H7 (cell line): ENCODE measurements around the gene IGF1R. TPM values are rescaled to one million over a fixed set of nuclear protein-coding genes. Genes with fewer than 3 reads are reported as not detected.
A peak's percentile ranks its signal among the peaks of the same experiment; 100 is the strongest.

Experiments
- DNase-seq: peaks from one replicate; pipeline ENCODE4 v3.0.0; 2012
- H3K27me3 ChIP-seq: 2 replicates; pipeline ENCODE4 v1.6.0; 2011; ENCODE audit warnings: mild to moderate bottlenecking, low read length; ENCODE audit not compliant: control insufficient read depth, insufficient read depth
- H3K36me3 ChIP-seq: replicated peaks from 2 replicates; pipeline ENCODE4 v1.5.1; 2011; ENCODE audit warnings: low read length; ENCODE audit not compliant: control insufficient read depth, insufficient read depth
- H3K4me3 ChIP-seq: 2 replicates; pipeline ENCODE4 v1.5.1; 2011; ENCODE audit warnings: low read depth, mild to moderate bottlenecking, control low read depth, low read length, moderate library complexity; ENCODE audit not compliant: insufficient read depth
- total RNA-seq: library from RNA; depleted of rRNA; stranded (reverse); fragments of >200 nt; shearing (Covaris generic); gene quantifications from 2 replicates; pipeline ENCODE4 v1.2.3, GENCODE V29; 2014

Gene IGF1R
- total RNA-seq, 1 experiment from 2014 or later: 33.0 TPM

GRCh38 chr15:98809273-98809672 lies 160.9 kb downstream of the IGF1R start:
- no peak overlapping the region for H3K4me3 ChIP-seq
- H3K27me3 ChIP-seq: no peaks in the 10 kb centered on the region
- no peak for DNase-seq
- H3K36me3 ChIP-seq: no peaks in the 10 kb centered on the region

GRCh38 chr15:98812716-98813446 lies 164.5 kb downstream of the IGF1R start:
- Histone ChIP-seq H3K4me3 (no peak overlapping the region), H3K36me3 (no peaks in the 10 kb centered on the region), H3K27me3 (no peaks in the 10 kb centered on the region)
- peak; percentile 47 for DNase-seq

GRCh38 chr15:98813951-98814350 lies 165.6 kb downstream of the IGF1R start:
- no peak for DNase-seq
- Histone ChIP-seq H3K4me3 (no peak overlapping the region), H3K27me3 (no peaks in the 10 kb centered on the region), H3K36me3 (no peaks in the 10 kb centered on the region)

DNA sequence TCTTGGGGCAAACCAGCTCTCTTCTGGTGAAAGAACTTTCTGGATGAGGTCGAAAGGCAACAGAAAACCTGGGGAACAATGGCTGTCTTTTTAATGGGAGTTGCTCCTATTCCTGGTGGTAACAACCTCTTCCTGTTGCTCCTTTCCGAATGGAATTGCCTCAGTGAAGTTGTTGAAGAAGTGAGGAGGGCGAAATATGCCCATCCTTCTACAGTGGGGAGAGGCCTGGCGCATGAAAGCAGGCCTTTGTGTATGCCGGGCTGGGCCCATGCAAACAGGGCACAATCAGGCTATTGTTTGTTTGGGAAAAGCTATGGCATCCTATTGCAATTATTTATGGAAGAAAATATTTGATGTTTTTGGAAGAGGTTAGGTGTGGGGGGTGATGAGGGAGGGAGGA lies 166.9 kb downstream of the IGF1R start:
- Histone ChIP-seq H3K4me3 (no peak overlapping the region), H3K36me3 (no peaks in the 10 kb centered on the region), H3K27me3 (no peaks in the 10 kb centered on the region)
- DNase-seq: no peak

DNA sequence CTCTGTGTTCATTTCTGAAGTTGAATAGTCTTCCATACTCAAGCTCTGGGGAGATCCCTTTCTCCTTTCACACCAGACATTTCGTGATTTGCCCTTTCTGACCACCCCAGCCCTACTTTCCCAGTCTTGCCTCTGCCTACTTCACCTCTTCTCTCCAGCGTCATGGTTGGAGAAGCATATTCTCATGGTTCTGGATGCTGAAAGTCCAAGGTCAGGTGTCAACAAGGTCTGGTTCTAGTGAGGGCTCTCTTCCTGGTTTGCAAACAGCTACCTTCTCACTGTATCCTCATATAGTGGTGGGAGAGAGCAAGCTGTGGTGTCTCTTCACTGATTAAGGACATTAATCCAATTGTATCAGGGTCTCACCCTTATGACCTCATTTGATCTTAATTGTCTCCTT lies 169.4 kb downstream of the IGF1R start:
- DNase-seq: no peak
- Histone ChIP-seq H3K36me3 (no peaks in the 10 kb centered on the region), H3K4me3 (no peak overlapping the region), H3K27me3 (no peaks in the 10 kb centered on the region)

- peak; percentile 21 for DNase-seq
- H3K27me3 ChIP-seq: no peaks in the 10 kb centered on the region
- no peak overlapping the region for H3K4me3 ChIP-seq
- no peaks in the 10 kb centered on the region for H3K36me3 ChIP-seq
Measured at GRCh38 chr15:98823012-98823458, 174.7 kb downstream of the IGF1R start.

DNA sequence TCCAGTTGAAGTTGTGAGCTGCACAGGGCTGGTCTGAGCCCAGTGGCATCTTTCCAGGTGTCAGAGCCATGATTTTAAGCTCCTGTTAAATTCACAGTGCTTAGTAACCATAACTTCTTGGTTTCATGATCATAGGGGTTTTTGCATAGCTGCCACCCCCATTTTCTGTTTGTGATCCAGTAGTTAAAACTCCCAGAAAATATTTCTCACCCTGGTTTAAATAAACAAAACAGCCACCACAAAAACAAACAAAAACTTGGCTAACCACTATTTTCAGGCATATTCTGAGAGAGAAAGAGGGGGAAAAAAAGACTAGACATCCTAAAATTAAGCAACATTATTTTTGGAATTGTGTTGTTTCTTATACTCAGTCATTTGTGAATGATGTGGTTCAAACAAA lies 175.3 kb downstream of the IGF1R start:
- H3K4me3 ChIP-seq: no peak overlapping the region
- no peak for DNase-seq

DNA sequence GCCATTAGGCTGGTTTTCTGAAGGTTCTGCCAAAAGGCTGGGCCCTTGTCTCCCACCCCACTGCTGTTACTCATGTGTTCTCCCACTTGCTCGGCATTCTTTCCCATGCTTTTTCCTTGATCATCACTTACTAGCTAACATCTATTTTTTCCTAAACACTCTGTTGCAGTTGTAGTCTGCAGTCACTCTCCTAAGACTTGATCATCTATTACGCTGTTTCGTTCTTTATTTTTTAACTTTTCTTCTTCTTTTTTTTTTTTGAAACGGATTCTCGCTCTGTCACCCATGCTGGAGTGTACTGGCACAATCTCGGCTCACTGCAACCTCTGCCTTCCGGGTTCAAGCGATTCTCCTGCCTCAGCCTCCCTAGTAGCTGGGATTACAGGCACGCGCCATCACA lies 176.3 kb downstream of the IGF1R start:
- Histone ChIP-seq H3K36me3 (no peaks in the 10 kb centered on the region), H3K4me3 (no peak overlapping the region), H3K27me3 (no peaks in the 10 kb centered on the region)
- DNase-seq: no peak

More for the DNA sequence above, 175.3 kb downstream of the IGF1R start:
- Histone ChIP-seq H3K27me3 (no peaks in the 10 kb centered on the region), H3K36me3 (no peaks in the 10 kb centered on the region)

DNA sequence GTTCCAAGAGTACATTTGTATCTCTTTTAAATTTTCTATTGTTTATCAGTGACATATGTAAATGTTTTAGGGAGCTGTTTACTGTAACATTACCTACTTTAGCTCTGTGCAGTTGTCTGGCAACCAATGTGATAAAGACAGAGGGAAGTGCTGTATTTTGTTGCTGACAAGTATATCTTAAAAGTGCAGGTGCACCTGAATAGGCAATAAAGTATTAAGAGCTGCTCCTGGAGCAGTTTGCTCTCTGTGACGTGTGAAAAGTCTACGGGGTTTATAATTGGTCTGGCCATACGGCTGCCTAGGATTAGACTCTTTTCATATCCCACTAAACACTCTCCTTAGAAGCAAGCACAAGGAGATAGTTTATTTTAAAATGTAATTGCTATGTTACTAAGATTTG lies 178.3 kb downstream of the IGF1R start:
- H3K4me3 ChIP-seq: no peak overlapping the region
- DNase-seq: no peak

GRCh38 chr15:98827217-98827616 lies 178.9 kb downstream of the IGF1R start:
- Histone ChIP-seq H3K4me3 (no peak overlapping the region), H3K27me3 (no peaks in the 10 kb centered on the region), H3K36me3 (no peaks in the 10 kb centered on the region)
- no peak for DNase-seq

More for the DNA sequence above, 178.3 kb downstream of the IGF1R start:
- H3K36me3 ChIP-seq: no peaks in the 10 kb centered on the region
- H3K27me3 ChIP-seq: no peaks in the 10 kb centered on the region

DNA sequence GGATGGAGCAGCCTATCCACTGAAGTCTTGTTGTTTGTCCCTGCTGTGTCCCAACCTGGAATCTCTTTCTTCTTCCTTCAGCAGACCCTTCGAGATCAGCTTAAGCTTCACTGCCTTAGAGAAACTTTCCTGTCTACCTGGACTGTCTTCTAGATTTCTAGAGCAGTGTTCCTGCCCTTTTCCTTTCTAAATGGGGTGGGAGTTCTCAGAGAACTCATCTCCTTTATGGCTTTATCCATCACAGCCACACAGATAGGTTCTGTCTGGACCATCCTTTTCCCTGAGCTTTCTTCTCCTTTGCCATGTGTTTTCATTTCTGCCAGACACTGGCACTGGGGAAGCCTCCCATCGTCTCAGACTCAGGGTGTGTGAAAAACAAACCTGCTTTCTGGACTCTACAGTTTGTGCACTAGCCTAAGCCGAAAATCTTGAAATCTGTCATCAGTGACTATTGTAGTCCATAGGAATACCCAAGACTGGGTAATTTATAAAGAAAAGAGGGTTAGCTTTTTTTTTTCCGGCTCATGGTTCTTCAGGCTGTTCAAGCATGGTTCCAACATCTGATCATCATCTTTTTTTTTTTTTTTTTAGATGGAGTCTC lies 181.8 kb downstream of the IGF1R start:
- Histone ChIP-seq H3K36me3 (no peaks in the 10 kb centered on the region), H3K27me3 (no peaks in the 10 kb centered on the region), H3K4me3 (no peak overlapping the region)
- DNase-seq: no peak

DNA sequence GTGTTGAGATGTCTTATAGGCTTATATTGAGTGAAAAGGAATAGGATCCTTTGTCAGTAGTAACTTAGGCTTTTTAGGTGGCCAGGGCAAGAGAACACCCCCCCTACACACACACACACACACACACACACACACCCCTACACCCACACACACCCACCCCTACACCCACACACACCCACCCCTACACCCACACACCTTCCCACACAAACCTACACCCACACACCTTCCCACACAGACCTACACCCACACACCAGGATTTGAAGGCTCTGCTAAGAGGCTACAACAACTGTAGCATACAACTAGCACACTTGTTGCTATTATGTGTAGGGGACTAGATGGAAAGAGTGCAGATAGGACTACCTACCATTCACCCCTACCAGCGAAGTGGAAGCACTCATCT lies 186.6 kb downstream of the IGF1R start:
- Histone ChIP-seq H3K36me3 (no peaks in the 10 kb centered on the region), H3K4me3 (no peak overlapping the region), H3K27me3 (no peaks in the 10 kb centered on the region)
- DNase-seq: no peak

DNA sequence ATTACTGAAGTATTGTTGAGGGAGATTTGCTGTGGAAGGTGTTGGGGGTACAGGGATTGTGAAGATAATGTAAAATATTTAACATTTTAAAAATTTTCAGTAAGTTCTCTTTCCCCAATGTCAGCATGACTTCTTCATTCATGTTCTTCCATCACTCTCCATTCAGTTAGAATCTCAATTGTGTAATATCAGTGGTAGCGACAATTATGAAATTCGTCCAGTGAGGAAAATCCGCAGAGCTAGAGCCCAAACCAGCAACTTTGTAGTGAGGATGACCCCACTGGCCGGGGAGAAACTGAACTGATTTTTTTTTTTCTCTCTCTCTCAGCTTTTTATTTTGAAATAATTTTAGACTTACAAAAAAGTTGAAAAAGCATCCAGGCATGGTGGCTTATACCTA lies 187.5 kb downstream of the IGF1R start:
- no peaks in the 10 kb centered on the region for H3K36me3 ChIP-seq
- no peaks in the 10 kb centered on the region for H3K27me3 ChIP-seq
- DNase-seq: no peak
- H3K4me3 ChIP-seq: no peak overlapping the region

DNA sequence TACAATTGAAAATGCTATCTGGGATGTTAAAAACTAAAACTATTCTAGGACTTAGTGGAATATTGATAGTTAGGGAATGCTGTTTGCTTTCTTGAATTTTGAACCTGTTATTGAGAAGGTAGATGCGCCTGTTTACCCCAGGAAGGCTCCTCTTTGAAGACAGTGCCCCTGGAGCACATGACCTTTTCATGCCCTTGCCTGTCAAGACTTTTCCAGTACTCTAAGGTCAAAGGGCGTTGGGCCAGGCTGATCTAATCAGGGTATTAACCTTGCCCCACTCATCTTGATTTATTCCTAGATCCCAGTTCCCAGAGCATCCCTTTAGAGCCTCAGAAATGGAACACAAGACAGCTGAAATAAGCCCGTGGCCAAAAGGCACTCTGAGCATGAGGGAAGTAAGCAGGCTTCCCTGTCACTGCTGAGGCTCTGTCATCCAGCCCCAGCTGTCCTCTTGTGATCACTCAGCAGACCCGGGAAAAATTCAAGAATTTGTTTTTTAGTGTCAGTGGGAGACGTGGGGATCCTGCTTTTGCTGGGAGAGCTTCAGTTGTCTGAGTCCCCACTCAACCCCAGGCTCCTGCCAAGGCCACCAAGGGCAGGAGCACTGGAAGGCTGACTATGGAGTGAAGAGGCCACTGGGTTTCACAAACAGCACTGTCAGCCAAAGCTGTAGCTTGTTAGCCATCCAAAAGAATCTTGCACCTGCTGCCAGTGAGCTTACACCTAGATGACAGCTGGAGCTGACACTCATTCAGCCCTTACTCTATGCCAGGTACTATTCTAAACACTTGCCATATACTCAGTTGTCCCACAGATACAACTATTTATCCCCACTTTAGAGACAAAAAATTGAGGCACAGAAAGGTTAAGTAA lies 190.3 kb downstream of the IGF1R start:
- Histone ChIP-seq H3K36me3 (no peaks in the 10 kb centered on the region), H3K4me3 (no peak overlapping the region), H3K27me3 (no peaks in the 10 kb centered on the region)
- DNase-seq: no peak

GRCh38 chr15:98840053-98840452 lies 191.7 kb downstream of the IGF1R start:
- no peak for DNase-seq
- Histone ChIP-seq H3K4me3 (no peak overlapping the region), H3K36me3 (no peaks in the 10 kb centered on the region), H3K27me3 (no peaks in the 10 kb centered on the region)
